ENCODE measurements around the gene KCNG1.

Gene KCNG1

GRCh38 chr20:51012357-51012756 is 10.6 kb downstream of the KCNG1 start:
- Mint-ChIP-seq H3K27me3 (ENCODE audit: low read depth) (peaks cover 2% of the 10 kb centered on the region), H3K36me3 (ENCODE audit: low read depth) (no peaks in the 10 kb centered on the region), H3K4me1 (ENCODE audit: low read depth) (no peaks in the 10 kb centered on the region), H3K9me3 (no peaks in the 10 kb centered on the region), H3K4me3 (no peak overlapping the region), H3K27ac (no peak overlapping the region)
- DNase-seq (ENCODE audit: low spot score): no peak

- H3K36me3 Mint-ChIP-seq (ENCODE audit: low read depth): no peaks in the 10 kb centered on the region
- H3K27ac Mint-ChIP-seq: no peak overlapping the region
- no peak for DNase-seq (ENCODE audit: low spot score)
- H3K9me3 Mint-ChIP-seq: no peaks in the 10 kb centered on the region
- no peak overlapping the region for H3K4me3 Mint-ChIP-seq
- H3K27me3 Mint-ChIP-seq (ENCODE audit: low read depth): no peaks in the 10 kb centered on the region
- no peaks in the 10 kb centered on the region for H3K4me1 Mint-ChIP-seq (ENCODE audit: low read depth)
Observed at GRCh38 chr20:51011479-51011878, 11.4 kb downstream of the KCNG1 start.

- no peaks in the 10 kb centered on the region for H3K27me3 Mint-ChIP-seq (ENCODE audit: low read depth)
- no peaks in the 10 kb centered on the region for H3K4me1 Mint-ChIP-seq (ENCODE audit: low read depth)
- no peak for DNase-seq (ENCODE audit: low spot score)
- no peak overlapping the region for H3K27ac Mint-ChIP-seq
- no peaks in the 10 kb centered on the region for H3K9me3 Mint-ChIP-seq
- no peaks in the 10 kb centered on the region for H3K36me3 Mint-ChIP-seq (ENCODE audit: low read depth)
- H3K4me3 Mint-ChIP-seq: no peak overlapping the region
Observed at GRCh38 chr20:51010932-51011331, 12.0 kb downstream of the KCNG1 start.

- H3K27me3 Mint-ChIP-seq (ENCODE audit: low read depth): no peaks in the 10 kb centered on the region
- no peaks in the 10 kb centered on the region for H3K4me1 Mint-ChIP-seq (ENCODE audit: low read depth)
- H3K27ac Mint-ChIP-seq: no peak overlapping the region
- no peak overlapping the region for H3K4me3 Mint-ChIP-seq
- no peaks in the 10 kb centered on the region for H3K36me3 Mint-ChIP-seq (ENCODE audit: low read depth)
- DNase-seq (ENCODE audit: low spot score): no peak
- no peaks in the 10 kb centered on the region for H3K9me3 Mint-ChIP-seq
Observed at GRCh38 chr20:51010043-51010365, 12.9 kb downstream of the KCNG1 start.

- no peak overlapping the region for H3K4me3 Mint-ChIP-seq
- H3K27ac Mint-ChIP-seq: no peak overlapping the region
- H3K9me3 Mint-ChIP-seq: no peaks in the 10 kb centered on the region
- H3K36me3 Mint-ChIP-seq (ENCODE audit: low read depth): no peaks in the 10 kb centered on the region
- no peak for DNase-seq (ENCODE audit: low spot score)
- H3K27me3 Mint-ChIP-seq (ENCODE audit: low read depth): no peaks in the 10 kb centered on the region
- H3K4me1 Mint-ChIP-seq (ENCODE audit: low read depth): no peaks in the 10 kb centered on the region
Observed at GRCh38 chr20:51009303-51010042, 13.4 kb downstream of the KCNG1 start.

- Mint-ChIP-seq H3K4me1 (ENCODE audit: low read depth) (no peaks in the 10 kb centered on the region), H3K36me3 (ENCODE audit: low read depth) (no peaks in the 10 kb centered on the region), H3K27me3 (ENCODE audit: low read depth) (no peaks in the 10 kb centered on the region), H3K4me3 (no peak overlapping the region), H3K9me3 (no peaks in the 10 kb centered on the region), H3K27ac (no peak overlapping the region)
- no peak for DNase-seq (ENCODE audit: low spot score)
Observed at GRCh38 chr20:51008718-51009117, 14.2 kb downstream of the KCNG1 start.

- no peaks in the 10 kb centered on the region for H3K4me1 Mint-ChIP-seq (ENCODE audit: low read depth)
- no peak for DNase-seq (ENCODE audit: low spot score)
- H3K9me3 Mint-ChIP-seq: no peaks in the 10 kb centered on the region
- H3K36me3 Mint-ChIP-seq (ENCODE audit: low read depth): no peaks in the 10 kb centered on the region
- H3K27me3 Mint-ChIP-seq (ENCODE audit: low read depth): no peaks in the 10 kb centered on the region
- H3K27ac Mint-ChIP-seq: no peak overlapping the region
- H3K4me3 Mint-ChIP-seq: no peak overlapping the region
Observed at GRCh38 chr20:51005214-51005613, 17.7 kb downstream of the KCNG1 start.

- no peaks in the 10 kb centered on the region for H3K27me3 Mint-ChIP-seq (ENCODE audit: low read depth)
- no peak for DNase-seq (ENCODE audit: low spot score)
- no peak overlapping the region for H3K27ac Mint-ChIP-seq
- no peaks in the 10 kb centered on the region for H3K4me1 Mint-ChIP-seq (ENCODE audit: low read depth)
- H3K9me3 Mint-ChIP-seq: no peaks in the 10 kb centered on the region
- H3K36me3 Mint-ChIP-seq (ENCODE audit: low read depth): no peaks in the 10 kb centered on the region
- no peak overlapping the region for H3K4me3 Mint-ChIP-seq
Observed at GRCh38 chr20:51004781-51005180, 18.1 kb downstream of the KCNG1 start.

GRCh38 chr20:51004305-51004727 is 18.6 kb downstream of the KCNG1 start:
- H3K4me3 Mint-ChIP-seq: no peak overlapping the region
- no peaks in the 10 kb centered on the region for H3K9me3 Mint-ChIP-seq

GRCh38 chr20:51003753-51004152 is 19.2 kb downstream of the KCNG1 start:
- Mint-ChIP-seq H3K9me3 (no peaks in the 10 kb centered on the region), H3K4me1 (ENCODE audit: low read depth) (no peaks in the 10 kb centered on the region), H3K4me3 (no peak overlapping the region), H3K27ac (no peak overlapping the region), H3K36me3 (ENCODE audit: low read depth) (no peaks in the 10 kb centered on the region), H3K27me3 (ENCODE audit: low read depth) (no peaks in the 10 kb centered on the region)
- DNase-seq (ENCODE audit: low spot score): no peak

More at GRCh38 chr20:51004305-51004727, 18.6 kb downstream of the KCNG1 start:
- no peak overlapping the region for H3K27ac Mint-ChIP-seq
- no peaks in the 10 kb centered on the region for H3K4me1 Mint-ChIP-seq (ENCODE audit: low read depth)
- no peaks in the 10 kb centered on the region for H3K27me3 Mint-ChIP-seq (ENCODE audit: low read depth)
- DNase-seq (ENCODE audit: low spot score): no peak
- no peaks in the 10 kb centered on the region for H3K36me3 Mint-ChIP-seq (ENCODE audit: low read depth)

GRCh38 chr20:51002633-51003032 is 20.3 kb downstream of the KCNG1 start:
- H3K9me3 Mint-ChIP-seq: no peaks in the 10 kb centered on the region
- no peaks in the 10 kb centered on the region for H3K27me3 Mint-ChIP-seq (ENCODE audit: low read depth)
- no peak overlapping the region for H3K27ac Mint-ChIP-seq
- no peaks in the 10 kb centered on the region for H3K36me3 Mint-ChIP-seq (ENCODE audit: low read depth)
- H3K4me3 Mint-ChIP-seq: no peak overlapping the region
- H3K4me1 Mint-ChIP-seq (ENCODE audit: low read depth): no peaks in the 10 kb centered on the region
- DNase-seq (ENCODE audit: low spot score): no peak

GRCh38 chr20:51001430-51002265 is 21.3 kb downstream of the KCNG1 start:
- Mint-ChIP-seq H3K4me1 (ENCODE audit: low read depth) (no peaks in the 10 kb centered on the region), H3K27ac (no peak overlapping the region), H3K9me3 (no peaks in the 10 kb centered on the region), H3K4me3 (no peak overlapping the region), H3K36me3 (ENCODE audit: low read depth) (no peaks in the 10 kb centered on the region), H3K27me3 (ENCODE audit: low read depth) (no peaks in the 10 kb centered on the region)
- DNase-seq (ENCODE audit: low spot score): no peak

GRCh38 chr20:50999355-50999754 is 23.6 kb downstream of the KCNG1 start:
- no peaks in the 10 kb centered on the region for H3K9me3 Mint-ChIP-seq
- no peaks in the 10 kb centered on the region for H3K27me3 Mint-ChIP-seq (ENCODE audit: low read depth)
- no peak for DNase-seq (ENCODE audit: low spot score)
- no peak overlapping the region for H3K27ac Mint-ChIP-seq
- no peak overlapping the region for H3K4me3 Mint-ChIP-seq
- H3K36me3 Mint-ChIP-seq (ENCODE audit: low read depth): no peaks in the 10 kb centered on the region
- H3K4me1 Mint-ChIP-seq (ENCODE audit: low read depth): no peaks in the 10 kb centered on the region

- DNase-seq (ENCODE audit: low spot score): no peak
- no peak overlapping the region for H3K4me3 Mint-ChIP-seq
- no peaks in the 10 kb centered on the region for H3K27me3 Mint-ChIP-seq (ENCODE audit: low read depth)
- H3K4me1 Mint-ChIP-seq (ENCODE audit: low read depth): peaks cover 5% of the 10 kb centered on the region
- H3K9me3 Mint-ChIP-seq: no peaks in the 10 kb centered on the region
- H3K27ac Mint-ChIP-seq: no peak overlapping the region
- no peaks in the 10 kb centered on the region for H3K36me3 Mint-ChIP-seq (ENCODE audit: low read depth)
Observed at GRCh38 chr20:50996901-50997865, 25.7 kb downstream of the KCNG1 start.

Data from T-helper 2 cell treated with Interferon-gamma antibody and Interleukin-4, amounts not matched to agents 5 μg/mL and 100 μg/mL, for 36 hours (primary cell).